Measurements from ENCODE around the gene GCNA. TPM values are rescaled to one million over a fixed set of nuclear protein-coding genes. Genes with fewer than 3 reads are reported as not detected.

GCNA gene
- polyA plus RNA-seq, 1 of the 3 experiments (the other 2 are of a cell fraction) = 1.8 TPM

GRCh38 chrX:71652405-71652804 lies 74.2 kb downstream of the GCNA start (continued):
- TF ChIP-seq NRF1 (IDR thresholded peaks at IDR 0.05; ENCODE audit: low read depth, low read length) (no peak), USF2 (IDR thresholded peaks at IDR 0.05; ENCODE audit: borderline replicate concordance, low read depth, low read length) (no peak), FOXM1 (IDR thresholded peaks at IDR 0.05; ENCODE audit: low read depth) (no peak)

- Histone ChIP-seq H3K27ac (ENCODE audit: low read depth in 2 of 2, low read length in 1 of 2) (no peak overlapping the region), H3K27me3 (ENCODE audit: insufficient read depth) (peaks cover 11% of the 10 kb centered on the region; the same call in 1 of the 2 replicates), H3F3A (replicated peaks; ENCODE audit: insufficient read depth) (no peaks in the 10 kb centered on the region), H3K4me3 (ENCODE audit: low read depth in 2 of 2, low read length in 1 of 2) (no peak overlapping the region), H4K20me1 (ENCODE audit: insufficient read depth) (no peaks in the 10 kb centered on the region), H3K9me2 (no peaks in the 10 kb centered on the region), H2AFZ (ENCODE audit: low read depth) (no peak overlapping the region), H3K36me3 (replicated peaks in 1 of 2; ENCODE audit: control insufficient read depth in 1 of 2, insufficient read depth in 2 of 2, low read length in 1 of 2) (no peaks in the 10 kb centered on the region), H3K79me2 (ENCODE audit: insufficient read depth) (no peaks in the 10 kb centered on the region), H3K9me3 (no peaks in the 10 kb centered on the region), H3K4me2 (no peak overlapping the region), H3K9ac (no peak overlapping the region), H3K4me1 (ENCODE audit: control insufficient read depth in 1 of 2, insufficient read depth in 2 of 2, low read depth in 1 of 2, low read length in 1 of 2) (no peaks in the 10 kb centered on the region)
- ChIA-PET CTCF (interaction anchor here (0.7 to 1.4 kb wide), 2 partner anchors 24 to 207 kb away, joined by 3 to 5 read pairs; no protein-coding TSS in a partner anchor), POLR2A (no interaction called here)
- no peak for TF ChIP-seq CHD2 (IDR thresholded peaks at IDR 0.05; ENCODE audit: low read length, partially characterized antibody)
- no peak for TF ChIP-seq USF2 (IDR thresholded peaks at IDR 0.05; ENCODE audit: borderline replicate concordance, low read depth, low read length)
- no peak for TF ChIP-seq SIN3A (IDR thresholded peaks at IDR 0.05; ENCODE audit: borderline replicate concordance, low read depth, low read length)
- no peak for TF ChIP-seq SMC3 (IDR thresholded peaks at IDR 0.05; ENCODE audit: low read depth, low read length)
- TF ChIP-seq MEF2A (IDR thresholded peaks at IDR 0.05; ENCODE audit: borderline replicate concordance, low read depth) = no peak
- no peak for TF ChIP-seq ELF1 (IDR thresholded peaks at IDR 0.05)
- TF ChIP-seq JUND (IDR thresholded peaks at IDR 0.05) = no peak
- no peak for TF ChIP-seq MXI1 (IDR thresholded peaks at IDR 0.05; ENCODE audit: low read depth, low read length)
- no peak for TF ChIP-seq RCOR1 (IDR thresholded peaks at IDR 0.05; ENCODE audit: low read length)
- TF ChIP-seq NFIC (IDR thresholded peaks at IDR 0.05; ENCODE audit: borderline replicate concordance) = no peak
- TF ChIP-seq ZBTB33 (IDR thresholded peaks at IDR 0.05; ENCODE audit: borderline replicate concordance, low read depth) = no peak
- WGBS (ENCODE audit: low lambda C conversion rate) = 33% methylated on average over 2 of the region's 2 CpGs
- no peak for DNase-seq
Measured at GRCh38 chrX:71653344-71653743, 75.1 kb downstream of the GCNA start.
